OCI-LY1 (cell line): ENCODE results near the gene LTBP1.

Experiments
- EZH2 ChIP-seq: fragments of 200-600 bp; sonication (generic), shearing (Covaris generic); IDR thresholded peaks from 2 replicates; pipeline ENCODE4 v1.8.0; 2017; ENCODE audit warnings: borderline replicate concordance, mixed run types, mild to moderate bottlenecking, antibody characterized with exemption, low read length, moderate library complexity, mixed read lengths
- TF ChIP-seq, protein P1 (sequence below): fragments of 200-600 bp; sonication (generic), shearing (Covaris generic); IDR thresholded peaks from 2 replicates; pipeline ENCODE4 v1.5.1; 2017; ENCODE audit warnings: mild to moderate bottlenecking, antibody characterized with exemption, low read length, moderate library complexity, mixed read lengths

DNA sequence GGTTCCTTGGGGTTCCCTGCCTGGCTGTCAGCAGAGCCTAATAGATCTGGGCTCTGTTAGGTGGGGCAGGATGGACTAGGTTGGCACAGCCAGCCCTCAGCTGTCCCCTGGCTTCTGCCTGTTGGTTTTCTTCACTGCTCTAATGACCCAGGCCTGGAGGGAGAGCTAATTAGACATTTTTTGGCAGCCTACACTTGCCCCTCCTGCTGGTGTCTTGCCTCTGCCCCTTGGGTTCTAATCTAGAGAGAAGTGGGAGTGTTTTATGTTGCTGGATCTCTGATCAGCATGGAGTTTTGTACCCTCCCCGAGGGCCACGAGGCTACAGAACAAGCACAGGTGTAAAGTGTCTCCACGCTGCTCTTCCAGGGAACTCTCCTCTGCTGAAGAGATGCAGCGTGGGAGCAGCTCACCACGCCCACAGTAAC is 330.3 kb downstream of the LTBP1 start:
- TF ChIP-seq, protein P1, sequence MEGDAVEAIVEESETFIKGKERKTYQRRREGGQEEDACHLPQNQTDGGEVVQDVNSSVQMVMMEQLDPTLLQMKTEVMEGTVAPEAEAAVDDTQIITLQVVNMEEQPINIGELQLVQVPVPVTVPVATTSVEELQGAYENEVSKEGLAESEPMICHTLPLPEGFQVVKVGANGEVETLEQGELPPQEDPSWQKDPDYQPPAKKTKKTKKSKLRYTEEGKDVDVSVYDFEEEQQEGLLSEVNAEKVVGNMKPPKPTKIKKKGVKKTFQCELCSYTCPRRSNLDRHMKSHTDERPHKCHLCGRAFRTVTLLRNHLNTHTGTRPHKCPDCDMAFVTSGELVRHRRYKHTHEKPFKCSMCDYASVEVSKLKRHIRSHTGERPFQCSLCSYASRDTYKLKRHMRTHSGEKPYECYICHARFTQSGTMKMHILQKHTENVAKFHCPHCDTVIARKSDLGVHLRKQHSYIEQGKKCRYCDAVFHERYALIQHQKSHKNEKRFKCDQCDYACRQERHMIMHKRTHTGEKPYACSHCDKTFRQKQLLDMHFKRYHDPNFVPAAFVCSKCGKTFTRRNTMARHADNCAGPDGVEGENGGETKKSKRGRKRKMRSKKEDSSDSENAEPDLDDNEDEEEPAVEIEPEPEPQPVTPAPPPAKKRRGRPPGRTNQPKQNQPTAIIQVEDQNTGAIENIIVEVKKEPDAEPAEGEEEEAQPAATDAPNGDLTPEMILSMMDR = no peak
- TF ChIP-seq EZH2 = no peak
